Measurements from ENCODE around the gene CCDC78.

The CCDC78 gene

GRCh38 chr16:736936-737481 lies 10.8 kb upstream of the CCDC78 start:
- no peak for DNase-seq

GRCh38 chr16:735982-736453 lies 9.8 kb upstream of the CCDC78 start:
- no peak for DNase-seq

GRCh38 chr16:734981-735881 lies 9.0 kb upstream of the CCDC78 start:
- DNase-seq: no peak

- no peak for DNase-seq
Measured at GRCh38 chr16:734208-734980, 8.2 kb upstream of the CCDC78 start.

- peak in 1 of 2 experiments; percentile 39 for DNase-seq
Measured at GRCh38 chr16:733382-734207, 7.4 kb upstream of the CCDC78 start.

GRCh38 chr16:732936-733335 lies 6.7 kb upstream of the CCDC78 start:
- DNase-seq: no peak

- DNase-seq: no peak
Measured at GRCh38 chr16:732332-732731, 6.1 kb upstream of the CCDC78 start.

GRCh38 chr16:730666-731509 lies 4.6 kb upstream of the CCDC78 start:
- no peak for DNase-seq

- no peak for DNase-seq
Measured at GRCh38 chr16:729768-730665, 3.8 kb upstream of the CCDC78 start.

GRCh38 chr16:728890-729744 lies 2.9 kb upstream of the CCDC78 start:
- DNase-seq: no peak

GRCh38 chr16:728131-728889 lies 2.1 kb upstream of the CCDC78 start:
- DNase-seq: peak; percentile 68 to 69

- DNase-seq: no peak
Measured at GRCh38 chr16:727291-727977, 1.2 kb upstream of the CCDC78 start.

- DNase-seq: no peak
Measured at GRCh38 chr16:726188-726437, 130 bp downstream of the CCDC78 start.

GRCh38 chr16:725463-726187 lies 618 bp downstream of the CCDC78 start:
- DNase-seq: no peak

GRCh38 chr16:725041-725376 lies 1.2 kb downstream of the CCDC78 start:
- no peak for DNase-seq

GRCh38 chr16:724188-725040 lies 1.8 kb downstream of the CCDC78 start:
- no peak for DNase-seq

- DNase-seq: no peak
Measured at GRCh38 chr16:723695-724094, 2.5 kb downstream of the CCDC78 start.

Data from NCI-H1930 (cell line).